SW 1271 (cell line): ENCODE results near the gene CRYZL1.
A peak's percentile ranks its signal among the peaks of the same experiment; 100 is the strongest.
"Not testable (repeated sequence)": the region's sequence is repeated elsewhere in the genome, so short reads cannot be mapped to it uniquely, and the experiment has no call there.

Source experiments
- DNase-seq, 2 experiments: peaks; one replicate each; lab custom pipeline; 2025; lab: John Stamatoyannopoulos, UW

The CRYZL1 gene

DNA sequence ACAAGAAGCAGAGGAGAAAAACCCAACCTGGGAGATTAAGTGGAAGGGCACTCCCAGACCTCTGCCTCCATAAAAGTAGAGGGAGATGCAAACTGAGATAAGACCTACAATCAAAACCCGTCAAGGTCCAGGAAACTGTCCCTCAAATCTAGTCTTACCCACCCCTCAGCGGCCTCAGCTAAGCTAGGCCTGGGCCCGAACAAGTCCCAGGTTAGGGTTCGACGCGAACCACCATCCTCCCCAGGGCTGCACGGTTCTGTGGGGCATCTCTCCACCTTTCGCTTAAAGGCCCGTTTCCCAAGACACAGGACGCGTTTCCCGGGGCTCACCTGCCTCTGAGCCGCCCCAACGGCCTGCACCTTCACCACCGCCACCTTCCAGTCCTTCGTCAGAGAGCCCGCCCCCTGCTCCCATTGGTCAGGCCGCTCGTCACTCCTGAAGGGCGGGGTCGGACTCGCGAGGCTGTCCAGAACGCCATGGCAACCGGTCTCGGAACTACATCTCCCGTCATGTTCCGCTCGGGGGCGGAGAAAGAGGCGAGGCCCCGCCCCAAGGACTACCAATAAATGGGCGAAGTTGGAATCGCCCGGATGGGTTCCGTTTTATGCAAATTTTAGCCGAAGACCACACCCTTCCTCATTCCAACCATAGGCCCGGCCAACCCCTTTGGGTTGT lies at the start of gene CRYZL1:
Gene CRYZL1, minus strand, starts transcription at position 390 of the 675 bp plus-strand sequence. CDS start 10,190 bp downstream, outside the sequence.
- peak; percentile 92 to 95 for DNase-seq

DNA sequence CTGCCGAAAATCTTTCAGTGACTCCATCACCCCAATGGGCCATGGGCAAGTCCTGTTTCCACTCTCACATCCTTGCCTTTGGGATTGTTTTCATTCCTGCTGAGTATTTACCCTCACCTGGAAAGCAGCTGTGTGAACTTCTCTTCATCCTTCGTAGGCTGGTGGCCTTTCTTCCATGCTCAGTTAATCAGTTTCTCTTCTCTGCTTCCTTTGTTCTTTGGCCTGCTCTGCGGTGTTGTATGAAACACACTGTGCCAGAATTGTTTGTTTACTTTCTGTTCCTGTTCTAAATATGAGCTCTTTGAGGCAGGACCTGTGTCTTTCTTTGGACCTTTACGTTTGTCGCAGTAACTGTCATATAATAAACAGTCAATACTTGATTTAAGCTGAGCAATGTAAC lies 49.3 kb upstream of the CRYZL1 start:
- no peak for DNase-seq

DNA sequence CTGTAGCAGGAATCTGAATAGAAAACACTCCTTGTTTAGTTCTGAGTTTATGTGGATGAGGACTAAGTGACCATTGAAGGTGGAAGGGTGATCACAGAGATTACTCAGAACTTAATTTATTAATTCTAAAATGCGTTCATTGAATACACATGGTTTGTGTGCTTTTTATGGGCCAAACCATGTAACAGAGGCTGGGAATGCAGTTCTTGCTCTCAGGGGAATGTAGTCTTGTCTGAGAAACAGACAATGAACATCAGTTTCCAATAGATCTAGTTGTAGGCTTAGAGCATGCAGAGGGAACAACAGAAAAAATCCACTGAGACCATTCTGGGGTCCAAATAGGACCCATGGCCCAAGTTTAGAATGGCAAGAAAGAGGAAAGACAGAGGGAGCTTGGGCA lies 46.8 kb upstream of the CRYZL1 start:
- DNase-seq, result no peak

DNA sequence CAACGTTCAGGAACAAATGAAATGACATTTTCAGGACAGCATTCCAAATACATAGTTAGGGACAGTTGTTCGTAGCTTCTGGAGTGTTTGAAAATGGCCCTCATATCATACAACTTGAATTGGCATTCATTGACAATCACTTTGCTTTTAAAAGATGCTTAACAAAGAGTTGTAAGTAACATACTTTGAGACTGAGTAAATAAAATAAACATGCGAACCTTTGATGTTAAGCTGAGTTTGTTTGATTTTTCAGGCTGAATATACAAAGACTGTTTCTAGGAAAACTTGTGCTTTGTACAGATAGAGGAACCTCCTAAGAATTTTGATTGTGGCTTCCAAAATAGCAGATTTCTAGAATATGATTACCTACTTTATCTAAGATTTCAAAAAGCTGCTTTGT lies 46.1 kb upstream of the CRYZL1 start:
- no peak for DNase-seq

DNA sequence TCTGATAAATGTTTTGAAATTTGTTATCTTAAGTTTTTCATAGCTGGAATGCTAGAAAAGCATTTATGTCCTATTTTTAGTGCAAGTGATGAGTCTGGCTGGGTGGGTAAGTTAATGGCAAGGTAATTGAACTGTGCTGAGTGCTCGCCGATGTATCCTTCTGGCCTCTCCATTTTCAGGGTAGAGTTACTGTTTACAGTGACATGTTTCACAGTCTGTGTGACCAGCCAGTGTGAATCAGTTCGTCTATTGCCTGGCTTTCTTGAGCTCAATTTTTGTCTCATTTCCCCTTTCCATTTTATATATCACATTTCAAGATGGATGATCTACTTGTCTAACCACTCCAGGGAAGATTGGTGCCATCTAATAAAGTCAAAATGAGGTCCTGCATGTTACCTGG lies 44.8 kb upstream of the CRYZL1 start:
- DNase-seq, result no peak

DNA sequence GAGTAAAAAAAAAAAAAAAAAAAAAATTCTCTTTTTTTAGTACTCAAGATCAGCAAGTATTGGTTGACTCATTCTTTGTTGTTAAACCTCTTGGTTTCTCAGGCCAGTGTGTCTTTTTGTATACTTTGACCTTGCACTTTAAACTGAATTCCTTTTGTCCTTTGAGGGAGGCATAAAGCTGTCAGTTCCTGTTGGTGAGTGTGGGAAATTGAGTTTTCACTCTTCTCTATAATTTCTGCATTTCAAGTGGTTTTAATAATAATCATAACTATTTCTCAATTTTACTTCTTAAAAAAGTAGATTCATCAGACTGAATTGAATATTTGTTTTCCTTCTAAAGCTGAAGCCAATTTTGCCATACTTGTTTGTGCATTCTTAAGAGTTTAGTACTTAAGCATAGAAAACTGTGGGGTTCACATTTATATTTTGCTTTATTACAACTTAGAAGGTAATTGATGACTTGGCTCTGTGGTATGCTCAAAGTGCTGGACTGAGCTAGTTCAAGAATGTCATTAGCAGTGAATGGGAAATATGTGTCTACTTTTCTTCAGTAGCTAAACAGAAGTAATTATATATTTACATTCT lies 44.2 kb upstream of the CRYZL1 start:
- peak in 1 of 2 experiments; percentile 45 for DNase-seq

DNA sequence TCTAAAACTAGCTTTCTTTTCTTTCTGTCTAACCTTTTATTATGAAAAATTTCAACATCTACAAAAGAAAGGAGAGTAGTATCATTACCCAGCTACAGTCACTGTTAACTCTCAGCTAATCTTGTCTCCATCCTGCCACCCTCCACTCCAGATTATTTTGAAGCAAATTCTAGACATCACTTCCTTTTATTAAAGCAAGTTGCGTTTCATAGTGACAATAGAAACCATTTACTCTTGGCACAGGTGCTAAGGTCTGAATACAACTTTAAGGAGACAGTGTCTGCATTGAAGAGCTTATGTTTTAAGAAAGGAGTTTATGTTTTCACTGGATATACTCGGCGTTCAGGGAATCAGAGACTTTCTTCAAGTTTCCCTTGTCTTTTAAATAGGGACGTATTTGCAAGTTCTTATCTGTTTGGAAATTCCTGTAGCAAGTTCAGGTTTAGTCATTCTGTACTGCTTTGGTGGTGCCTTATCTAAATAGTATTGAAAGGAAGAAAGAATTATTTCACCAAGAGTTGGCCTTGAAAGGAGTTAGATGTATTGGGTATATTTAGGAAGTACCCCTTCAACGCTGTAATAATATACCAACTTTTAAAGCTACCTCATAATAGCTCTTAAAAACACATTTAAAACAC lies 43.5 kb upstream of the CRYZL1 start:
- DNase-seq, result no peak

DNA sequence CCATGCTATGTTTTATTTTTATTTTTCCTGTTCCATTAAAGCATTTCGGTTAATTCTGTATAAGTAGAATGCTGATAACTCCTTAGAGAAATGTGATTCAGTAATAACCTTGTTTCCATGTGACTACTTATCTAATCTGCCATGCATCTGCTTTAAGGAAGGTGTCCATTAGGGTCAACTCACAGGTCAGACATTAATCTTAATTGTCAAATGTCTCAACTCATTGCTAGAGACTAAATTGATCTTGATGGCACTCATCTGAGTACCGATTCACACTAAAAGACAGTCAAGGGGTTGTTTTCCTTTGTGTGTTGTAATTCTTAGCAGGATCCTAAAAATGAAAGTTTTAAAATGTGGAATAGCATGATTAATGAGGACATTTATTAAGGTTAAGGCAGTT lies 42.5 kb upstream of the CRYZL1 start:
- no peak for DNase-seq

DNA sequence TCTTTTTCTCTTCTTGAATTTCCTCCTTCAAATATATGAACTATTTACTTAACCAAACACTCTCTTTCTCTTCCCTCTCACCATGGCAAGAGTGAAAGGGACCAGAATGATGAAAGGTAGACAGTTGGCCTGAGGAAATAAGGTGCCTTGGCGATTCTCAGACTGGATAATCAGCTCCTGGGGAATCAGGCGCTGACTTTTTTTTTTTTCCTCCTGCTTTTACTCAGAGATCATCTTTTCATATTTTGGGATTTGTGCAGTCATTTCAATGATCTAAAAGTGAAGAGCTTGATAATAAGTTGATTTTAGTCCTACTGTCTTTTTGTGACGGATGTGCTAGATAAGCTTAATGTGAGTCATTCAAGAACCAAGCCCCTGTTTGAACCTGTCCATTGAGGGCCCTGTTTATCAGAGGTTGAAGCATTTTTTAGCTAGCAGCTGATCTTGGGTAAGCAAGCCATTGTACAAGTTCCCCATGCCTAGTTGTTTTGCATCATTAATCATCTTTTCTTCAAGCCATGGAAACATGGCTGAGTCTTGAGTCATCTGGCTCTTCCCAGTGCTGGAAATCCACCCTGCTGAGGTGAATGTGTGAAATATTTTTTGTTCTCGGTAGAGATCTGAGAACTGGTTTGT lies 41.6 kb upstream of the CRYZL1 start:
- DNase-seq, result peak; percentile 64 to 83

DNA sequence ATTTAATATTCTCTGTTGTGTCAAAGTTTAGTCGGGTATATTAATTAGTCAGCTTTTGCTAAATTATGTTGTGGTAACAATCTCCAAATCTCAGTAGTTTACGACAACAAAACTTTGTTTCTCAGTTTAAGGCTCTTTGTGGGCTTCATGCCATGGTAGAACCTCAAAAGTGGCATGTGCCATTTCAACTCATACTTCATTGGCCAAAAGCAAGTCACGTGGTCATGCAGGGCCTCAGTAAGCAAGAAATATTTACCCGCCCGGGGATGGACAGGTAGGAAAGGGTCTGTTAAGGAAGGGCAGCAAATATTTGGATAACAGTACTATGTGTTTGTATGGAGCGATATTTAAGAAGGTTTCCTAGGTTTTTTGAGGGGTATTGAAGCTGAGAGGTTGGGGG lies 39.3 kb upstream of the CRYZL1 start:
- no peak for DNase-seq

DNA sequence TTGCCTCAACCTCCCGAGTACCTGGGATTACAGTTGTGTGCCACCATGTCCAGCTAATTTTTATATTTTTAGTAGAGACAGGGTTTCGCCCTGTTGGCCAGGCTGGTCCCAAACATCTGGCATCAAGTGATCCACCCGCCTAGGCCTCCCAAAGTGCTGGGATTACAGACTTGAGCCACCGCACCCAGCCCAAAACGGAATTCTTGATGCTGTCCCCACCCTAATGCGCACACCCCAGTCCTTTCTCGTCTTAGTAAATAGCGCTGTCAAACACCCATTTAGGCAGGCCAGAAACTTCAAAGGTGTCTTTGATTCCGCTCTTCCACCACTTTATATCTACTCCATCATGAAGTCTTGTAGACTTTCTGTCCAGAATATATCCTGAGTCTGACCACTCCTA lies 35.9 kb upstream of the CRYZL1 start:
- no peak for DNase-seq

DNA sequence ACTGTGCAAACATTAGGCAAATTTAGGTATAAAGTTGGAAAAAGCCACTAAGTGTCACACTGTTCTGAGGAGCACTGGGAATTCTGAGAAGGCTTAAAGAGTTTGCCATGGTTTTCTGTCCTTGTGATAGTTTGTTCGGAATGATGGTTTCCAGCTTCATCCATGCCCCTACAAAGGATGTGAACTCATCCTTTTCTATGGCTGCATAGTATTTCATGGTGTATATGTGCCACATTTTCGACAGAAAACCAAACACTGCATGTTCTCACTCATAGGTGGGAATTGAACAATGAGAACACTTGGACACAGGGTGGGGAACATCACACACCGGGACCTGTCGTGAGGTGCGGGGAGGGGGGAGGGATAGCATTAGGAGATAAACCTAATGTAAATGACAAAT lies 35.1 kb upstream of the CRYZL1 start:
- DNase-seq, result not testable (repeated sequence)

DNA sequence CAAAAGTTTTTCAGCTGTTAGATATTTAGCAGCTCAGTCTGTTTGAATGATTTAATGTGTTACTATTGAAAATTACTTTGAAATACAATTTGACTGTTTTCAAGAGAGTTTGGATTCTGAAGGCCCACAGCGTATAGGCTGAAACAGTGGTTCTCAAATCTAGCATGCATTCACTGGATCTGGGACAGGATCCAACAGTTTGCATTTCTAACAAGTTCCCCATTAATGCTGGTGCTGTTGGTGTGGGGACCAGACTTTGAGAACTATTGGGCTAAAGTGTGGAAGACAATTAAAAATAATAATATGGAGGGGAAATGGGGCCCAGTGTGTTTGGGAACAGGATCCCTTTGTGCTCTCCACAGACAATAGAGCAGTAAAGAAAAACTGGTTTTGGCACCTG lies 32.7 kb upstream of the CRYZL1 start:
- no peak for DNase-seq

DNA sequence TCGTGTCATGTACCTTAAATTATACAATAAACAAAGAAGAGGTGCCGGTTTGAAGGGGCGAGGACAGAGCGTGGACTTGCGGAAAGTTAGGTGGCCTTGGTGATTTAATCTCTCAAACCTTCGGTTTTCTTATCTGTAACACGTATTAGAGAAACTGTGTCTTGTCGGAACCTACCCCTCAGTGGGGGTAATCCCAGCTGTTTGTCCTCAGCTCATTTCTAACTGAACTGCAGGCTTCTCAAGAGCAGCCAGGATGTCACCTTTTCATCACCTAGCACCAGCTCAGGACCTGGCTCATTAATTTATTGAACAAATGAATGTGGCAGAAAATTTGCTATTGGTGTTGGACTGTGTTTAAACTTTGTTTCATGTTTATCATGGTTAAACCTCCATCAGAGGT lies 31.9 kb upstream of the CRYZL1 start:
- no peak for DNase-seq

DNA sequence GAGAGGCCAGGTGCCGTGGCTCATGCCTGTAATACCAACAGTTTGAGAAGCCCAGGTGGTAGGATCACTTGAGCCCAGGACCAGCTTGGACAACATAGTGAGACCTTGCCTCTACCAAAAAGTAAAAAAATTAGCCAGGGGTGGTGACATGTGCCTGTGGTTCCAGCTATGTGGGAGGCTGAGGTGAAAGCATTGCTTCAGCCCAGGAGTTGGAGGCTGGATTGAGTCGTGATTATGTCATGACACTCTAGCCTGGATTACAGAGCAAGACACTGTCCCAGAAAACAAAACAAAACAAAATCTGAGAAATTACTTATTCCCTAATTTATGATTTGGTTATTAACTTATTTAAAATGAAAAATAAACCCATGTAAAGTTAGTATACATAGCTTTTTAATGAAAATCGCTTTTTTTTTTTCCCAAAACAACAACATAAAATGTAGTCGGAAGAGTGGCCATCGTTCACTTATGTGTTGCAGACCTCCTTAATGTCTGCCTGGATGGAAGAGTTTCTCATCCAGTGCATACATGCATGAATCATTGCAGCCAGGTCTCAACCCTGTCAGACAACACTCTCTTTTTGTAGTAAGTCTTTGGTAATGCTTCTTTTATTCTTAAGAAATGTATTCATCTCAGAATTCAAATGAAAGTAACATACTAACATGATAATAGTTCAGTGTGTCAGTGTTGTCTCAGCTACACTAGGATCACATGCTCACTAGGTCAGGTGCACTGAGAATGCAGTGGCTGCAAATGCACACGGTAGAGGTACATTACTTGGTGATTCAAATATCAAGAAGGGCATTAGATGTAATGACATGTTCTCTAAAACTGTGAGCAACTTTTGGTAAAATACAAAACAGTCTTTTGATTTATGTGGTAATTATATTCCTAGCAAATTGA lies 28.8 kb upstream of the CRYZL1 start:
- no peak for DNase-seq

DNA sequence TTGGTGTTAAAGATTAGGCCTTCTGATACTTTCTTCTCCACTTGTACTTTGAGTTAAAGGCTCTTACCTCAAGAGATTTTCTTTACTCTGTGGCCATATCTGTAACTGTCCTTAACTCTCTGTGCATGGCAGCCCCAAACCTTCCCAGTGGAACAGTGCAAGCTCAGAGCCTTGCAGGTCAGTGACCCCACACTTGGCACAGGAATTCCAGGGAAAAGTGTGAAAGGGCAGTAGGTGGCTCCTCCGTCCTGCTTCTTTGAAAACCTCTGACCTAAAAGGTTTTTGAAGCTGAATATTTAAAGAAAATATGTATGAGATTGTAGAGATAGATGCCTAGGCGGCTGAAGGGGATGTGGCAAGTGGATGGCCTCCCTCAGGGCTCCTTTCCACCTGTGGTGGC lies 27.1 kb upstream of the CRYZL1 start:
- no peak for DNase-seq

DNA sequence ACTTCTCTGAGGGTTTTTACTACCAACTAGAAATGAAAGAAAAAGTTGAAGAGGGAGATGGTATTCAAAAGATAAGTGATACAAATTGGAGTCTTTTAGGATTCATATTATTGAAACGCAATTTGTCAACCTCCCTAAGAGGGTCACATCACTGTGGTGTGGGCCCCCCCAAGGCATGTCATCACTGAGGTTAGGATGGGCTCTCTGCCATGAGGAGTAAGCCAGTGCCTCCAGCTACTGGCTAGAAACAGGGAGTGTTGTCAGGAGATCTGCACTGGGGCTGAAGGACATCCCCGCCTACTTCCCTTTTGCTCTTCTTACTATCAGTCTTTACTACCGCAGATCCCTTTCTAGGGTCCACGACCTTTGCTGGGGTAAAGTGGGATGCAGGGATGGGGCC lies 26.6 kb upstream of the CRYZL1 start:
- no peak for DNase-seq

DNA sequence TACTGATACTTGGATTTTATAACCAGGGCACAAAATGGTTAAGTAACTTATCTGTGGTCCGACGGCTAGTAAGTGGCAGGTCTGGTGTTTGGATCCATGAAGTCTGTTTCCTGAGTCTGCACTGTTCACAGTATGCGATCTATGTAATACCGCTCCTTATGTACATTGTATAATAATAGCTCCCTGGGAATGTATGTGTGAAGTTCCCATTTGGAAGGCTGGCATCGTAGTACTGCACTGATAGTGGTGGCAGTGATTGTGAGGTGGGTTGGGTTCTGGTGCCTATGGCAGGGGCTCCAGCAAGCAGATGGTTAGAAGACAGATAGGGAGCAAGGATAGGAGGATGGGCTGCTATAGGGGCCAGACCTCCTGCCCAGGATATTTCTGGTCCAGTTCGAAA lies 26.1 kb upstream of the CRYZL1 start:
- DNase-seq, result no peak

DNA sequence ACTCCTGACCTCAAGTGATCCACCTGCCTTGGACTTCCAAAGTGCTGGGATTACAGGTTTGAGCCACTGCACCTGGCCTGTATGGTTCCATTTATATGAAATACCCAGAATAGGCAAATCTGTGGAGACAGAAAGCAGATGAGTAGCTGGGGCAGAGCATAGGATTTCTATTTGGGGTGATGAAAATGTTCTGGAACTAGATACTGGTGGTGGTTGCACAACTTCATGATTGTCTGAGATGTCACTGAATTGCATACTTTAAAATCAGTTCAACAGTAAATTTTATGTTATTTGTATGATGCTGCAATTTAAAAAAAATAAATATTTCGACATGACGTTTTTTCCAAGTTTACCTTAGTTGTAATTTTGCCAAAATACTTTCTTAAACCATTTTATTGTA lies 24.6 kb upstream of the CRYZL1 start:
- DNase-seq, result no peak

DNA sequence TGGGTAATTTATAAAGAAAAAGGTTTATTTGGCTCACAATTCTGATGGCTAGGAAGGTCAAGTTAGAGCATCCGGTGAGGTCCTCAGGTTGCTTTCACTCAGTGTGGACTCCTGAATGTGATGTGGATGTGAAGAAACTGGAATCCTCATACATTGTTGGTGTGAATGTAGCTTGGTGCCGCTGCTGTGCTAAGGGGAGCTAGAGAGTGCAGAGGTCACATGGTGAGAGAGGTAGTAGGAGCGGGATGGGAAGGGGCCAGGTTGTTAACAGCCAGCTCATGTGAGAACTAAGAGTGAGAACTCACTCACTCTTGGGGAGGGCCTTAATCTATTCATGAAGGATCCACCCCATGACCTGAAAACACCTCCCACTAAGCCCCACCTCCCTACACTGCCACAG lies 22.6 kb upstream of the CRYZL1 start:
- no peak for DNase-seq

DNA sequence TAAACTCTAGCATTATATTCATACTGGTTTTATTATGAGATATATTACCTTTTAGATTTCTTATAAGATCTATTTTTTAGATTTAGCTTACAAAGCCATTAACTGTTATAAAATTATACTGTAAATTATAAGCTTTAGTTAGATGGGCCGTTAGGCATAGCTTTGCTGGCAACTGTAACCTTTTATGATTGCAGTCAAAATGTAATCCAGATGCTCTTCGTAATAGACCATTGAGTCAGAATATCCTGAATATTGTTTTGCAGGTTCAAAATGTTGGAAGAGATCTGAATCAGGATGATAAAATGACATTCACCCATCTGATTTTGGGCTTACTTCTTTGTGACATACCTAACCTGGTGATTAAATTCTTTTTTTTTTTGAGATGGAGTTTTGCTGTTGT lies 21.7 kb upstream of the CRYZL1 start:
- DNase-seq, result no peak

DNA sequence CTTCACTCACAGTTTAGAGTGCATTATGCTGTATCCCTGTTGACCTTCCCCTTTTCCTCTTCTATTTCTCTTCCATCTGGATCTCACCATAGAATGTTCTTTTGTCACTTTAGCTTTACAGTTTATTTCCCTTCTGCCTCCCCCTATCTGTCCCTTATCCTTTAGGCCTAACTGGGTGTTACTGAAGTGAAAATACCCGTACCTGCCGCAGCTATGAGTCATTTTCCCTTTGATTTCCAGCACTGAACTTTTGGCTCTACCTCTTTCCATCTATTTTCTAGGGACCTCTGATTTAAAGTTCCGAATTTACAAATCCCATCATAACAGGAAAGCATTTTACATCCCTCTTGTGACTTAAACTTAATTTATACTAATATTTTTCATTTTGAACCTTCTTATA lies 20.5 kb upstream of the CRYZL1 start:
- no peak for DNase-seq
